Left ventricle myocardium inferior (tissue), 1 donor: Measurements from ENCODE around the gene NEMF. TPM values are rescaled to one million over a fixed set of nuclear protein-coding genes. Genes with fewer than 3 reads are reported as not detected.
"Not testable (repeated sequence)": the region's sequence is repeated elsewhere in the genome, so short reads cannot be mapped to it uniquely, and the experiment has no call there.

Experiments used
- DNase-seq: peaks from one replicate; pipeline ENCODE4 v3.0.0-alpha.2; 2020
- H3K27ac ChIP-seq: fragments of 200-600 bp; replicated peaks from 2 replicates; pipeline ENCODE4 v1.8.0; 2021
- H3K27me3 ChIP-seq: fragments of 200-600 bp; 2 replicates; pipeline ENCODE4 v1.8.0; 2021; ENCODE audit warnings: low read depth
- H3K36me3 ChIP-seq: fragments of 200-600 bp; 2 replicates; pipeline ENCODE4 v1.8.0; 2021
- H3K4me1 ChIP-seq: fragments of 200-600 bp; 2 replicates; pipeline ENCODE4 v1.8.0; 2021
- H3K4me3 ChIP-seq: fragments of 200-600 bp; 2 replicates; pipeline ENCODE4 v1.8.0; 2021; ENCODE audit warnings: mild to moderate bottlenecking, moderate library complexity
- H3K9me3 ChIP-seq: fragments of 200-600 bp; replicated peaks from 2 replicates; pipeline ENCODE4 v1.8.0; 2021
- CTCF ChIP-seq: fragments of 200-600 bp; IDR thresholded peaks from 2 replicates; pipeline ENCODE4 v1.8.0; 2021; ENCODE audit warnings: antibody characterized with exemption, mild to moderate bottlenecking, borderline replicate concordance
- intact Hi-C: fragments of 100-400 bp; cut with micrococcal nuclease; formaldehyde crosslinking; loops from one replicate; pipeline ENCODE4 v1.11.0; 2022
- total RNA-seq: library from RNA; stranded (reverse); fragmentation: NEBNext Ultra II Directional; extraction: Animal tissue kit (Norgen Biotek cat#: 25700); gene quantifications from one replicate; pipeline ENCODE4 v1.2.1, GENCODE V29; 2021
- donor health status: DM: no; HTN: yes; CAD: no; lungs with severe emphysema.

NEMF gene
- total RNA-seq, 1 donor from 2014 or later: 52.7 TPM

GRCh38 chr14:49783394-49784014 is 69.1 kb downstream of the NEMF start:
- intact Hi-C loops: loop anchor here (10.0 kb wide), 1 partner anchor 51 kb away; no protein-coding TSS in a partner anchor
- Histone ChIP-seq H3K4me3 (no peak overlapping the region), H3K4me1 (no peaks in the 10 kb centered on the region), H3K9me3 (no peaks in the 10 kb centered on the region), H3K36me3 (peaks cover 99% of the 10 kb centered on the region), H3K27me3 (no peaks in the 10 kb centered on the region), H3K27ac (no peak overlapping the region)
- no peak for TF ChIP-seq CTCF
- DNase-seq: no peak

GRCh38 chr14:49781040-49781439 is 71.5 kb downstream of the NEMF start:
- not testable (repeated sequence) for H3K27me3 ChIP-seq, H3K9me3 ChIP-seq, H3K4me3 ChIP-seq, H3K27ac ChIP-seq, H3K4me1 ChIP-seq, DNase-seq
- H3K36me3 ChIP-seq: peaks cover 96% of the 10 kb centered on the region
- intact Hi-C loops: loop anchor here (10.0 kb wide), 1 partner anchor 54 kb away; no protein-coding TSS in a partner anchor

- Histone ChIP-seq H3K9me3 (no peaks in the 10 kb centered on the region), H3K36me3 (peaks cover 95% of the 10 kb centered on the region), H3K4me1 (no peaks in the 10 kb centered on the region), H3K4me3 (no peak overlapping the region), H3K27me3 (no peaks in the 10 kb centered on the region), H3K27ac (no peak overlapping the region)
- intact Hi-C loops: no loop called here
- DNase-seq: no peak
- TF ChIP-seq CTCF: no peak
Observed at GRCh38 chr14:49778421-49778820, 74.2 kb downstream of the NEMF start.

- Histone ChIP-seq H3K4me3 (no peak overlapping the region), H3K27me3 (no peaks in the 10 kb centered on the region), H3K4me1 (peaks cover 25% of the 10 kb centered on the region), H3K36me3 (peaks cover 70% of the 10 kb centered on the region), H3K27ac (no peak overlapping the region), H3K9me3 (no peaks in the 10 kb centered on the region)
- TF ChIP-seq CTCF: no peak
- no peak for DNase-seq
- intact Hi-C loops: no loop called here
Observed at GRCh38 chr14:49774106-49774505, 78.5 kb downstream of the NEMF start.

- H3K27ac ChIP-seq, H3K4me3 ChIP-seq, intact Hi-C loops, H3K27me3 ChIP-seq, DNase-seq, H3K9me3 ChIP-seq: not testable (repeated sequence)
- peaks cover 46% of the 10 kb centered on the region for H3K4me1 ChIP-seq
- peaks cover 46% of the 10 kb centered on the region for H3K36me3 ChIP-seq
Observed at GRCh38 chr14:49771691-49772090, 80.9 kb downstream of the NEMF start.

- Histone ChIP-seq H3K9me3 (no peaks in the 10 kb centered on the region), H3K27ac (peak overlapping the region; percentile 34), H3K36me3 (peaks cover 34% of the 10 kb centered on the region), H3K27me3 (no peaks in the 10 kb centered on the region), H3K4me3 (peak overlapping the region; percentile 99), H3K4me1 (peaks cover 47% of the 10 kb centered on the region)
- no peak for TF ChIP-seq CTCF
- intact Hi-C loops: no loop called here
- no peak for DNase-seq
Observed at GRCh38 chr14:49770212-49770817, 82.3 kb downstream of the NEMF start.
